H1 (cell line): Measurements from ENCODE around the gene HOOK1. TPM values are rescaled to one million over a fixed set of nuclear protein-coding genes. Genes with fewer than 3 reads are reported as not detected.

ENCODE experiments used
- CTCF ChIA-PET: fragments of 300-600 bp; sonication (Branson Sonifier 250); formaldehyde crosslinking; loops from one replicate; lab custom pipeline; 2021; ENCODE audit not compliant: partially characterized antibody; lab: Charles Lee
- POLR2A ChIA-PET: fragments of 300-600 bp; sonication (Branson Sonifier 250); formaldehyde crosslinking; loops from one replicate; lab custom pipeline; 2021; ENCODE audit warnings: inconsistent platforms; ENCODE audit not compliant: partially characterized antibody; lab: Charles Lee
- DNase-seq, 2 experiments: peaks; one replicate each; pipeline versions ENCODE4 v3.0.0 to v3.0.0-alpha.2; 2010 to 2022; ENCODE audit warnings: low spot score in 2 of 2, low read depth in 1 of 2, mixed read lengths in 1 of 2
- FAIRE-seq: peaks from 2 replicates; lab custom pipeline; 2011; peaks lifted over from hg19 to GRCh38; lab: Jason Lieb, UNC
- H2AFZ ChIP-seq: 2 replicates; pipeline ENCODE4 v1.8.1; 2012; ENCODE audit warnings: low read length, inconsistent platforms
- H2AK5ac ChIP-seq: 2 replicates; pipeline ENCODE4 v1.6.1; 2013; ENCODE audit warnings: low read depth, low read length
- H2BK120ac ChIP-seq: replicated peaks from 2 replicates; pipeline ENCODE3; 2013; ENCODE audit warnings: low read depth, low read length, inconsistent platforms
- H2BK12ac ChIP-seq: 2 replicates; pipeline ENCODE4 v1.6.1; 2013; ENCODE audit warnings: low read depth, low read length
- H2BK15ac ChIP-seq: 2 replicates; pipeline ENCODE4 v1.6.1; 2013; ENCODE audit warnings: low read length
- H2BK20ac ChIP-seq: 2 replicates; pipeline ENCODE4 v1.6.1; 2013; ENCODE audit warnings: low read length
- H2BK5ac ChIP-seq: 2 replicates; pipeline ENCODE4 v1.6.1; 2013; ENCODE audit warnings: low read depth, low read length
- H3K14ac ChIP-seq: 2 replicates; pipeline ENCODE4 v1.6.1; 2013; ENCODE audit warnings: inconsistent platforms; ENCODE audit not compliant: insufficient read length
- H3K18ac ChIP-seq: 2 replicates; pipeline ENCODE4 v1.6.1; 2013; ENCODE audit warnings: low read length; ENCODE audit errors: extremely low read depth
- H3K23ac ChIP-seq: 2 replicates; pipeline ENCODE4 v1.6.1; 2013; ENCODE audit warnings: inconsistent platforms; ENCODE audit not compliant: insufficient read length
- H3K23me2 ChIP-seq: 2 replicates; pipeline ENCODE4 v1.6.1; 2013; ENCODE audit warnings: low read depth, low read length
- H3K27ac ChIP-seq: 2 replicates; pipeline ENCODE4 v1.6.1; 2011; ENCODE audit warnings: low read depth, low read length, inconsistent platforms
- H3K27me3 ChIP-seq, 4 experiments: replicated peaks in 1 of 4; 1 replicate in 1 of 4; 2 replicates in 3 of 4; pipeline versions ENCODE4 v1.6.1 to v1.8.1; 2011 to 2013; ENCODE audit warnings: low read length in 3 of 4, mild to moderate bottlenecking in 3 of 4, inconsistent platforms in 2 of 4, mixed read lengths in 2 of 4, moderate library complexity in 1 of 4; ENCODE audit not compliant: control insufficient read depth in 3 of 4, insufficient read depth in 3 of 4; ENCODE audit errors: extremely low read depth in 1 of 4
- H3K36me3 ChIP-seq, 4 experiments: 2 replicates each; pipeline versions ENCODE4 v1.6.1 to v1.8.1; 2011 to 2013; ENCODE audit warnings: mild to moderate bottlenecking in 4 of 4, low read length in 3 of 4, moderate library complexity in 2 of 4, control low read depth in 1 of 4, inconsistent platforms in 1 of 4; ENCODE audit not compliant: insufficient read depth in 4 of 4, control insufficient read depth in 2 of 4
- H3K4ac ChIP-seq: replicated peaks from 2 replicates; pipeline ENCODE3; 2013; ENCODE audit warnings: low read length, low read depth, mixed read lengths, inconsistent platforms; ENCODE audit not compliant: insufficient read length
- H3K4me1 ChIP-seq, 4 experiments: replicated peaks in 1 of 4; 1 replicate in 1 of 4; 2 replicates in 3 of 4; pipeline versions ENCODE4 v1.6.1 to v1.8.1; 2011 to 2013; ENCODE audit warnings: low read length in 3 of 4, inconsistent platforms in 2 of 4, mixed read lengths in 1 of 4; ENCODE audit not compliant: insufficient read depth in 4 of 4, control insufficient read depth in 3 of 4
- H3K4me2 ChIP-seq, 2 experiments: 2 replicates each; pipeline versions ENCODE4 v1.6.1 to v1.8.1; 2011 to 2013; ENCODE audit warnings: low read depth in 2 of 2, low read length in 2 of 2, control low read depth in 1 of 2, inconsistent platforms in 1 of 2, mild to moderate bottlenecking in 1 of 2; ENCODE audit not compliant: insufficient read depth in 1 of 2
- H3K4me3 ChIP-seq, 4 experiments: fragments of 200-600, 300-600 bp in 1 of 4; sonication (generic), shearing (Covaris generic), sonication (Bioruptor Twin) in 1 of 4; 2 replicates each; pipeline versions ENCODE4 v1.5.1 to v1.8.1; 2011 to 2016; ENCODE audit warnings: low read length in 4 of 4, low read depth in 3 of 4, control low read depth in 2 of 4, inconsistent platforms in 2 of 4, mild to moderate bottlenecking in 2 of 4, mixed read lengths in 1 of 4, moderate library complexity in 1 of 4; ENCODE audit not compliant: insufficient read depth in 2 of 4; ENCODE audit errors: extremely low read depth in 1 of 4
- H3K56ac ChIP-seq: replicated peaks from 2 replicates; pipeline ENCODE3; 2013; ENCODE audit warnings: low read depth, mild to moderate bottlenecking, mixed read lengths, low read length, inconsistent platforms; ENCODE audit not compliant: insufficient read length
- H3K79me1 ChIP-seq: 2 replicates; pipeline ENCODE4 v1.6.1; 2013; ENCODE audit warnings: low read depth, low read length, control low read depth
- H3K79me2 ChIP-seq, 2 experiments: 2 replicates each; pipeline versions ENCODE4 v1.6.1 to v1.8.1; 2012 to 2013; ENCODE audit warnings: low read length in 2 of 2, mild to moderate bottlenecking in 2 of 2, inconsistent platforms in 1 of 2; ENCODE audit not compliant: insufficient read depth in 2 of 2, control insufficient read depth in 1 of 2
- H3K9ac ChIP-seq, 4 experiments: replicated peaks in 1 of 4; 1 replicate in 1 of 4; 2 replicates in 3 of 4; pipeline versions ENCODE4 v1.6.1 to v1.8.1; 2011 to 2013; ENCODE audit warnings: low read depth in 3 of 4, low read length in 3 of 4, control low read depth in 2 of 4, mild to moderate bottlenecking in 2 of 4, moderate library complexity in 2 of 4, inconsistent platforms in 1 of 4; ENCODE audit errors: extremely low read depth in 1 of 4
- H3K9me3 ChIP-seq, 2 experiments: 2 replicates each; pipeline versions ENCODE4 v1.6.1 to v1.8.1; 2012 to 2013; ENCODE audit warnings: mild to moderate bottlenecking in 2 of 2, moderate library complexity in 2 of 2, control low read depth in 1 of 2, inconsistent platforms in 1 of 2, low read depth in 1 of 2, low read length in 1 of 2, mixed read lengths in 1 of 2; ENCODE audit not compliant: insufficient read depth in 2 of 2
- H4K20me1 ChIP-seq, 2 experiments: replicated peaks in 1 of 2; 2 replicates each; pipeline versions ENCODE3 to v1.8.1; 2011 to 2013; ENCODE audit warnings: inconsistent platforms in 2 of 2, low read length in 2 of 2, mild to moderate bottlenecking in 1 of 2; ENCODE audit not compliant: insufficient read depth in 2 of 2, control insufficient read depth in 1 of 2
- H4K5ac ChIP-seq: 2 replicates; pipeline ENCODE4 v1.6.1; 2013; ENCODE audit warnings: low read length, low read depth, mixed read lengths, inconsistent platforms; ENCODE audit not compliant: insufficient read length
- H4K8ac ChIP-seq: 2 replicates; pipeline ENCODE4 v1.8.0; 2013; ENCODE audit warnings: mild to moderate bottlenecking, moderate library complexity, low read length, inconsistent platforms; ENCODE audit not compliant: insufficient read depth; ENCODE audit errors: extremely low read depth
- H4K91ac ChIP-seq: replicated peaks from 2 replicates; pipeline ENCODE3; 2013; ENCODE audit warnings: low read length, mixed read lengths, inconsistent platforms; ENCODE audit not compliant: insufficient read length
- RFX5 ChIP-seq: IDR thresholded peaks from 2 replicates; pipeline ENCODE4 v1.6.1; 2011; ENCODE audit warnings: low read depth, low read length, improper control_type of control experiment, borderline replicate concordance
- ZNF274 ChIP-seq: IDR thresholded peaks from 2 replicates; pipeline ENCODE4 v1.7.0; 2012; ENCODE audit warnings: low read length, borderline replicate concordance; ENCODE audit errors: extremely low read depth
- WGBS, 2 experiments: shearing (Covaris generic) in 1 of 2; methylation state at CpG; one replicate each; pipeline versions ENCODE4 v1.1.6 to v1.1.7; 2013 to 2015; ENCODE audit warnings: low lambda C conversion rate in 2 of 2, mixed read lengths in 2 of 2, inconsistent platforms in 1 of 2, low coverage in 1 of 2, missing lambda C conversion rate in 1 of 2; ENCODE audit not compliant: insufficient replicate concordance in 2 of 2, insufficient coverage in 1 of 2, insufficient read length in 1 of 2; ENCODE audit errors: extremely low coverage in 1 of 2, missing lambda C conversion rate in 1 of 2; 5-methylcytosine and 5-hydroxymethylcytosine counted together
- polyA plus RNA-seq, 7 experiments: library from polyadenylated mRNA; depleted of rRNA in 3 of 7; stranded (reverse) in 5 of 7; unstranded in 2 of 7; fragments of >200 nt in 5 of 7; fragments of 200-250 nt in 2 of 7; gene quantifications; 1 replicate in 5 of 7; 2 replicates in 1 of 7; 4 replicates in 1 of 7; pipeline versions ENCODE4 v1.2.1 to v1.2.3, GENCODE V29; 2011 to 2013; ENCODE audit warnings: missing spikeins in 2 of 7, mixed read lengths in 2 of 7
- total RNA-seq: library from RNA; stranded (reverse); fragmentation: NEBNext Ultra II Directional; extraction: Animal tissue kit (Norgen Biotek cat#: 25700); gene quantifications from 2 replicates; pipeline ENCODE4 v1.2.1, GENCODE V29; 2021

HOOK1 gene
- total and polyA plus RNA-seq, 2 of the 8 experiments (the other 6 are each of a cell fraction or from before 2014, with no cell fraction given) = 5.6 to 34.5 TPM

DNA sequence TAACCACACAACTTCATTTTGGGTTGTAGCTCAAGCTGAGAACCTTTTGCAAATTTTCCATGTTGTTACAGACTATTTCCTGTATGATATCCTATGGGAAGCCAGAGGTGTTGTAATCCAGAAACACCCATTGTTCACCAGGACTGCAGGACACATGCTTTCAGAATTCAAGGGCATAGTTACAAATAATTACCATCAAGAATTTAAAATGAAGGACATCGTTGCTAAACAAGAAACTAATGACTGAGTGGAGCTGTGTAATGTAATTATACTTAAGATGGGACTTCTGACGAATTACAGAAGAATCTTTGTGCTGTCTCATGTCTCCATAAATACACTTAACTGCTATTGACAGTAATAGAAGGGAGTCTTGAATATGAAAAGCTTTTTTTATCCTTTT, 47.6 kb upstream of the HOOK1 start:
- no peak overlapping the region for H2BK120ac ChIP-seq
- WGBS, 2 experiments = 76% methylated on average over 2 of the region's 2 CpGs; no CpG with 5 or more reads in 1 of the 2 experiments

More for the DNA sequence above, 47.6 kb upstream of the HOOK1 start:
- ChIA-PET POLR2A (no interaction called here), CTCF (interaction anchor here (2.2 kb wide), 1 partner anchor 12 kb away, joined by 6 read pairs; no protein-coding TSS in a partner anchor)
- Histone ChIP-seq H3K27ac (no peak overlapping the region), H4K8ac (no peak overlapping the region), H3K14ac (no peak overlapping the region), H3K9ac (no peak overlapping the region), H4K5ac (no peak overlapping the region), H4K20me1 (no peaks in the 10 kb centered on the region), H3K79me1 (no peaks in the 10 kb centered on the region), H3K4me3 (no peak overlapping the region), H4K91ac (no peak overlapping the region), H2BK12ac (no peak overlapping the region), H3K4ac (no peak overlapping the region), H3K23ac (no peak overlapping the region), H2BK5ac (no peak overlapping the region), H2AFZ (no peak overlapping the region), H3K18ac (no peak overlapping the region), H3K56ac (no peak overlapping the region), H3K27me3 (peaks cover 0 to 1% (median 0%) of the 10 kb centered on the region in 4 experiments; a peak in 1 of 7 replicates), H2AK5ac (no peak overlapping the region), H3K4me2 (no peak overlapping the region), H2BK15ac (no peak overlapping the region), H3K4me1 (peaks cover 0 to 6% (median 2%) of the 10 kb centered on the region in 4 experiments; a peak in 1 of 7 replicates), H2BK20ac (no peak overlapping the region), H3K23me2 (no peaks in the 10 kb centered on the region), H3K9me3 (no peaks in the 10 kb centered on the region), H3K36me3 (no peaks in the 10 kb centered on the region), H3K79me2 (no peaks in the 10 kb centered on the region)
- FAIRE-seq (no peak), DNase-seq (no peak)
- TF ChIP-seq ZNF274 (no peak), RFX5 (no peak)
